CD4-positive, alpha-beta T cell (primary cell): ENCODE data around the gene SYT3. TPM values are rescaled to one million over a fixed set of nuclear protein-coding genes. Genes with fewer than 3 reads are reported as not detected.

Experiments used
- ATAC-seq: fragments of 200-7000 bp; cut with Tn5 transposase; one replicate; pipeline ENCODE4 v1.10.0; 2022; ENCODE audit warnings: mild to moderate bottlenecking; ENCODE audit not compliant: poor library complexity
- CTCF ChIA-PET: fragments of 350-600 bp; sonication (Branson Sonifier 250); formaldehyde crosslinking; loops from one replicate; lab custom pipeline; 2021; ENCODE audit warnings: antibody characterized with exemption, inconsistent platforms; lab: Charles Lee
- POLR2A ChIA-PET: fragments of 350-600 bp; sonication (Branson Sonifier 250); formaldehyde crosslinking; loops from one replicate; lab custom pipeline; 2021; ENCODE audit warnings: antibody characterized with exemption, inconsistent platforms; lab: Charles Lee
- DNase-seq, 14 experiments: peaks; one replicate each; pipeline ENCODE4 v3.0.0-alpha.2; 2013 to 2020; ENCODE audit warnings: mixed read lengths in 2 of 14
- H3K27ac ChIP-seq, 2 donors: one replicate each; pipeline versions ENCODE4 v1.5.1 to v1.7.0; 2013; ENCODE audit warnings: low read length in 2 of 2, low read depth in 1 of 2, mild to moderate bottlenecking in 1 of 2
- H3K27me3 ChIP-seq, 2 experiments: 1 replicate in 1 of 2; 2 replicates in 1 of 2; pipeline versions ENCODE4 v1.6.1 to v1.7.0; 2013; ENCODE audit warnings: low read length in 2 of 2, control low read depth in 1 of 2, mild to moderate bottlenecking in 1 of 2, moderate library complexity in 1 of 2; ENCODE audit not compliant: insufficient read depth in 2 of 2, control insufficient read depth in 1 of 2
- H3K36me3 ChIP-seq: one replicate; pipeline ENCODE4 v1.6.1; 2013; ENCODE audit warnings: low read length, control low read depth; ENCODE audit not compliant: insufficient read depth
- H3K4me1 ChIP-seq: one replicate; pipeline ENCODE4 v1.6.1; 2013; ENCODE audit warnings: low read length, control low read depth; ENCODE audit not compliant: insufficient read depth
- H3K4me3 ChIP-seq: one replicate; pipeline ENCODE4 v1.5.1; 2013; ENCODE audit warnings: mild to moderate bottlenecking, low read length, moderate library complexity
- H3K9me3 ChIP-seq, 2 experiments: 1 replicate in 1 of 2; 2 replicates in 1 of 2; pipeline versions ENCODE4 v1.6.1 to v1.7.0; 2013; ENCODE audit warnings: low read length in 2 of 2, mild to moderate bottlenecking in 2 of 2, control low read depth in 1 of 2, moderate library complexity in 1 of 2; ENCODE audit not compliant: control insufficient read depth in 1 of 2, insufficient read depth in 1 of 2
- H3K27ac Mint-ChIP-seq: one replicate; pipeline ENCODE4 v1.8.0; 2020; ENCODE audit warnings: mixed read lengths
- H3K27me3 Mint-ChIP-seq: one replicate; pipeline ENCODE4 v1.8.0; 2021; ENCODE audit warnings: mixed read lengths
- H3K36me3 Mint-ChIP-seq: one replicate; pipeline ENCODE4 v1.8.0; 2021; ENCODE audit warnings: low read depth, mixed read lengths
- H3K4me1 Mint-ChIP-seq: one replicate; pipeline ENCODE4 v1.8.0; 2021; ENCODE audit warnings: low read depth, mixed read lengths
- H3K4me3 Mint-ChIP-seq: one replicate; pipeline ENCODE4 v1.8.0; 2020; ENCODE audit warnings: mild to moderate bottlenecking, mixed read lengths
- H3K9me3 Mint-ChIP-seq: one replicate; pipeline ENCODE4 v1.8.0; 2020; ENCODE audit warnings: mixed read lengths
- intact Hi-C, 2 experiments: fragments of 100-400 bp; cut with DNase I in 1 of 2; cut with micrococcal nuclease in 1 of 2; formaldehyde crosslinking; loops; one replicate each; pipeline versions ENCODE4 v1.15.1 to v1.9.0; 2023 to 2025; cut with DNase I, micrococcal nuclease
- total RNA-seq, 174 experiments: library from RNA in 2 of 174; stranded (reverse) in 2 of 174; gene quantifications; one replicate each; pipeline ENCODE4 v1.2.3 and lab custom pipeline; 2021 to 2026
- TF ChIP-seq, protein P1 (sequence below): fragments of 200-600 bp; IDR thresholded peaks from one replicate; pipeline ENCODE4 v1.8.0; 2022; ENCODE audit warnings: antibody characterized with exemption, mild to moderate bottlenecking

SYT3 gene
- total RNA-seq, 2 experiments from 2014 or later, result not detected

DNA sequence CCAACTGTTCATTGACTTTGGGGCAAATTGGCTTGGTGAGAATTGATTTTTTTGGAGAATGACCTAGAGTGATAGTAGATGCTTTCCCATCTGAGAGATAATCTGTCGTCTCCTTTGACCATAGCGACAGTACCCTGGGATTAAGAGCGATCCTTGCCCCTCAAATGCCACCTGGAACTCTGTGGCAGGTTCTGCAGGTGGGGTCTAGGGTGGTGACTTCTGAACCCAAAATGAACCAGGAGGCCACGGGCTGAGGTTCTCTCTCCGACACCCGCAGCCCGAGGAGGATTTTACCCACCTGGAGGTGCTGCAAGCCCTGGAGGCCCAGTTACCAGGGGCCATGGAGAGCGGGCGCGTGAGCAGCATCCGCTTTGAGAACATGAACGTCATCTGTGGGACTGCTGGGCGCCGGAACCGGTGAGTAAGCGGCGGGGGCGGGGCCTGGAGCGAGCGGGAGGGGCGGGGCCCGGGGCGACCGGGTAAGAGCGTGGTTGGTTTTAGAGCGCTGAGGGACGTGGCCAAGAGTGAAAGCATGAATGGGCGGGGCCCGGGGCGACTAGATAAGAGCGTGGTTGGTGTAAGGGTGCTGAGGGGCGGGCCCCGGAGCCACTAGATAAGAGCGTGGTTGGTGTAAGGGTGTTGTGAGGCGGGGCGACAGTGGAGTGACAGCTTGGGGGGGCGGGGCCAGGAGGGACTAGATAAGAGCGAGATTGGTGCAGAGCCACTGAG, 18.2 kb upstream of the SYT3 start:
- Mint-ChIP-seq H3K36me3 (no peaks in the 10 kb centered on the region), H3K27ac (peak overlapping the region; percentile 65), H3K27me3 (peaks cover 82% of the 10 kb centered on the region), H3K4me3 (peak overlapping the region; percentile 67), H3K4me1 (peaks cover 17% of the 10 kb centered on the region), H3K9me3 (peaks cover 7% of the 10 kb centered on the region)
- Histone ChIP-seq H3K36me3 (no peaks in the 10 kb centered on the region), H3K4me1 (peaks cover 16% of the 10 kb centered on the region), H3K27me3 (peaks cover 43 to 63% of the 10 kb centered on the region in 2 experiments), H3K27ac (no peak overlapping the region), H3K4me3 (peak overlapping the region; percentile 12), H3K9me3 (peaks cover 9 to 56% of the 10 kb centered on the region in 2 experiments)
- ATAC-seq (peak; percentile 91), DNase-seq (peak; percentile 39 to 83 (median 66))
- POLR2A ChIA-PET, result no interaction called here
- TF ChIP-seq, protein P1, sequence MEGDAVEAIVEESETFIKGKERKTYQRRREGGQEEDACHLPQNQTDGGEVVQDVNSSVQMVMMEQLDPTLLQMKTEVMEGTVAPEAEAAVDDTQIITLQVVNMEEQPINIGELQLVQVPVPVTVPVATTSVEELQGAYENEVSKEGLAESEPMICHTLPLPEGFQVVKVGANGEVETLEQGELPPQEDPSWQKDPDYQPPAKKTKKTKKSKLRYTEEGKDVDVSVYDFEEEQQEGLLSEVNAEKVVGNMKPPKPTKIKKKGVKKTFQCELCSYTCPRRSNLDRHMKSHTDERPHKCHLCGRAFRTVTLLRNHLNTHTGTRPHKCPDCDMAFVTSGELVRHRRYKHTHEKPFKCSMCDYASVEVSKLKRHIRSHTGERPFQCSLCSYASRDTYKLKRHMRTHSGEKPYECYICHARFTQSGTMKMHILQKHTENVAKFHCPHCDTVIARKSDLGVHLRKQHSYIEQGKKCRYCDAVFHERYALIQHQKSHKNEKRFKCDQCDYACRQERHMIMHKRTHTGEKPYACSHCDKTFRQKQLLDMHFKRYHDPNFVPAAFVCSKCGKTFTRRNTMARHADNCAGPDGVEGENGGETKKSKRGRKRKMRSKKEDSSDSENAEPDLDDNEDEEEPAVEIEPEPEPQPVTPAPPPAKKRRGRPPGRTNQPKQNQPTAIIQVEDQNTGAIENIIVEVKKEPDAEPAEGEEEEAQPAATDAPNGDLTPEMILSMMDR, result no peak
- intact Hi-C loops, result no loop called here
- CTCF ChIA-PET, result no interaction called here

DNA sequence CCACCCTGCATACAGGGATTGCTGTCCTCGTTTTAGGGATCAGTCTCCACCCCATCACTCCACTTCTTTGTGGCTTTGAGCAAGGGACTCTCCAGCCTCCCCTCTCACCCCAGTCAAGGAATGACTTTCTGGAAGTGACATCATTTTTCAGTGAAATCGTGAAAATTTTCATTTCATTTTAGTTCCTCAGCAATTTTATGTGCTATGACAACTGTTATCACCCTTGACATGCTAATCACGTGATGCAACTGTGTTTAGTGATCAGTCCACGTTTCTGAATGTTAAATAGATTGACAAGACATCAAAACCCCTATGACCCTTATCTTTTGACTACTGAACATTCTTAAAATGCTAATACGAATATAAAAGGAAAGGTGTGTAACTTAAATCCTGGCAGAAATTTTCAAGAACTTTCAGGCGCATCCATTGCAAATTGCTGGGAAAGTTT, 17.6 kb upstream of the SYT3 start:
- H3K4me3 ChIP-seq, result no peak overlapping the region
- H3K9me3 ChIP-seq, result peaks cover 9 to 53% of the 10 kb centered on the region in 2 experiments
- TF ChIP-seq, protein P1, result no peak
- no peaks in the 10 kb centered on the region for H3K36me3 Mint-ChIP-seq
- DNase-seq (no peak), ATAC-seq (no peak)
- no peak overlapping the region for H3K27ac Mint-ChIP-seq
- peaks cover 17% of the 10 kb centered on the region for H3K4me1 Mint-ChIP-seq
- H3K9me3 Mint-ChIP-seq, result peaks cover 7% of the 10 kb centered on the region
- H3K4me1 ChIP-seq, result peaks cover 16% of the 10 kb centered on the region
- intact Hi-C loops, result no loop called here
- H3K27me3 ChIP-seq, result peaks cover 46 to 62% of the 10 kb centered on the region in 2 experiments
- no peaks in the 10 kb centered on the region for H3K36me3 ChIP-seq
- H3K4me3 Mint-ChIP-seq, result peak overlapping the region; percentile 67
- H3K27ac ChIP-seq, result no peak overlapping the region
- ChIA-PET CTCF (no interaction called here), POLR2A (no interaction called here)
- peaks cover 85% of the 10 kb centered on the region for H3K27me3 Mint-ChIP-seq

- Histone ChIP-seq H3K36me3 (no peaks in the 10 kb centered on the region), H3K4me1 (peaks cover 16% of the 10 kb centered on the region), H3K27ac (no peak overlapping the region), H3K4me3 (no peak overlapping the region), H3K27me3 (peaks cover 35 to 54% of the 10 kb centered on the region in 2 experiments), H3K9me3 (peaks cover 9 to 36% of the 10 kb centered on the region in 2 experiments)
- Mint-ChIP-seq H3K27ac (no peak overlapping the region), H3K27me3 (peaks cover 78% of the 10 kb centered on the region), H3K9me3 (peaks cover 7% of the 10 kb centered on the region), H3K36me3 (no peaks in the 10 kb centered on the region), H3K4me3 (no peak overlapping the region), H3K4me1 (peaks cover 17% of the 10 kb centered on the region)
- POLR2A ChIA-PET, result no interaction called here
- CTCF ChIA-PET, result no interaction called here
- ATAC-seq, result no peak
- DNase-seq, result no peak
- TF ChIP-seq, protein P1, result no peak
- intact Hi-C loops, result no loop called here
Observed at GRCh38 chr19:50654882-50655281, 15.2 kb upstream of the SYT3 start.
